HG03066 (cell line): ENCODE results near the gene RHBDF2.

Source experiments
- ATAC-seq: cut with Tn5 transposase; IDR thresholded peaks from one replicate; pipeline ENCODE4 v1.9.1; 2021; ENCODE audit warnings: low read depth; ENCODE audit not compliant: unreplicated experiment

The RHBDF2 gene

GRCh38 chr17:76422860-76423259, 78.4 kb downstream of the RHBDF2 start:
- ATAC-seq: no peak

GRCh38 chr17:76422406-76422805, 78.8 kb downstream of the RHBDF2 start:
- no peak for ATAC-seq

- no peak for ATAC-seq
Observed at GRCh38 chr17:76421044-76421407, 80.2 kb downstream of the RHBDF2 start.
